Body of pancreas (tissue), 4 donors: ENCODE results near the gene DYTN. TPM values are rescaled to one million over a fixed set of nuclear protein-coding genes. Genes with fewer than 3 reads are reported as not detected.

Experiments used
- ATAC-seq: fragments of 150-250 bp; one replicate; pipeline ENCODE4 v1.9.1; 2016
- DNase-seq, 4 donors: peaks; one replicate each; pipeline ENCODE4 v3.0.0-alpha.2; 2019
- H3K27ac ChIP-seq, 4 donors: fragments of 200-600 bp; sonication (generic); 1 replicate in 3 of 4; 2 replicates in 1 of 4; pipeline versions ENCODE4 v1.5.1 to v1.6.1; 2016 to 2019; ENCODE audit warnings: mild to moderate bottlenecking in 1 of 4, mixed read lengths in 1 of 4, moderate library complexity in 1 of 4
- H3K27me3 ChIP-seq, 2 donors: fragments of 200-600 bp; sonication (generic); one replicate each; pipeline ENCODE4 v1.6.0; 2016; ENCODE audit warnings: mild to moderate bottlenecking in 1 of 2
- H3K36me3 ChIP-seq, 2 donors: fragments of 200-600 bp; sonication (generic); replicated peaks in 1 of 2; 2 replicates each; pipeline ENCODE4 v1.5.1; 2016; ENCODE audit warnings: low read depth in 2 of 2; ENCODE audit not compliant: insufficient read depth in 1 of 2
- H3K4me1 ChIP-seq: fragments of 200-600 bp; sonication (generic); one replicate; pipeline ENCODE4 v1.6.0; 2016
- H3K4me3 ChIP-seq, 2 donors: fragments of 200-600 bp; sonication (generic); 1 replicate in 1 of 2; 2 replicates in 1 of 2; pipeline ENCODE4 v1.5.1; 2016 to 2019
- H3K9me3 ChIP-seq, 3 donors: fragments of 200-600 bp; sonication (generic); 1 replicate in 2 of 3; 2 replicates in 1 of 3; pipeline ENCODE4 v1.5.1; 2016
- POLR2A ChIP-seq, 3 donors: fragments of 450-650 bp; IDR thresholded peaks; one replicate each; pipeline ENCODE4 v1.6.1; 2016; ENCODE audit warnings: antibody characterized with exemption in 3 of 3, mild to moderate bottlenecking in 2 of 3
- WGBS, 2 donors: methylation state at CpG; one replicate each; pipeline ENCODE4 v1.1.5; 2017; 5-methylcytosine and 5-hydroxymethylcytosine counted together
- intact Hi-C: fragments of 100-400 bp; cut with DNase I; formaldehyde crosslinking; loops from one replicate; pipeline ENCODE4 v1.15.1; 2023
- total RNA-seq, 2 donors: library from RNA; depleted of rRNA; stranded (reverse); fragments of >200 nt; gene quantifications; one replicate each; pipeline ENCODE4 v1.1.0, GENCODE V29; 2016
- TF ChIP-seq, protein P1 (sequence below), 7 experiments: fragments of 450-650 bp in 4 of 7; fragments of 200-600 bp in 3 of 7; sonication (generic) in 3 of 7; IDR thresholded peaks; one replicate each; pipeline ENCODE4 v1.5.1; 2016 to 2019; ENCODE audit warnings: antibody characterized with exemption in 7 of 7

DYTN gene
- total RNA-seq, 2 donors from 2014 or later = not detected

DNA sequence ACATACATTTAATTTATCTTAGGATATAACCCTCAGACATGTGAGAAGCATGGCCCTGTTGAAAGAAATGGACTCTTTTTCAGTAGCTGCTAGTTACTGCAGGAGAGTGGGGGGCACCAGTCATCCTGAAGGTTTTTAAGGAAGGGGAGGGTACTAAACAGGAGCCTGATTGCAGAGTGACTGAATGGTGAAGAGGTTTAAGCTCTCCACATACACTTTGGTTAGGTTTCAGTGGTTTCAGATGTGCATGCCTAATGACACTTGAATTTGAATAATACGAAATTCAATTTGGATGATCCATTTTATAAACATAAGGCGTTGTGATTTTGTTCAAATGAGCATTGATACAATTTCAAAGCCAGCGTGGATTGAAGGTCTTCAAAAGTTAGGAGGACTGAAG is 86.9 kb downstream of the DYTN start:
- Histone ChIP-seq H3K27ac (no peak overlapping the region), H3K4me1 (peaks cover 5% of the 10 kb centered on the region), H3K36me3 (no peaks in the 10 kb centered on the region), H3K4me3 (no peak overlapping the region), H3K9me3 (no peaks in the 10 kb centered on the region), H3K27me3 (no peaks in the 10 kb centered on the region)
- intact Hi-C loops = no loop called here
- no peak for DNase-seq
- ATAC-seq = no peak
- 41 to 71% methylated on average over 3 of the region's 3 CpGs for WGBS, 2 donors
- TF ChIP-seq, protein P1, sequence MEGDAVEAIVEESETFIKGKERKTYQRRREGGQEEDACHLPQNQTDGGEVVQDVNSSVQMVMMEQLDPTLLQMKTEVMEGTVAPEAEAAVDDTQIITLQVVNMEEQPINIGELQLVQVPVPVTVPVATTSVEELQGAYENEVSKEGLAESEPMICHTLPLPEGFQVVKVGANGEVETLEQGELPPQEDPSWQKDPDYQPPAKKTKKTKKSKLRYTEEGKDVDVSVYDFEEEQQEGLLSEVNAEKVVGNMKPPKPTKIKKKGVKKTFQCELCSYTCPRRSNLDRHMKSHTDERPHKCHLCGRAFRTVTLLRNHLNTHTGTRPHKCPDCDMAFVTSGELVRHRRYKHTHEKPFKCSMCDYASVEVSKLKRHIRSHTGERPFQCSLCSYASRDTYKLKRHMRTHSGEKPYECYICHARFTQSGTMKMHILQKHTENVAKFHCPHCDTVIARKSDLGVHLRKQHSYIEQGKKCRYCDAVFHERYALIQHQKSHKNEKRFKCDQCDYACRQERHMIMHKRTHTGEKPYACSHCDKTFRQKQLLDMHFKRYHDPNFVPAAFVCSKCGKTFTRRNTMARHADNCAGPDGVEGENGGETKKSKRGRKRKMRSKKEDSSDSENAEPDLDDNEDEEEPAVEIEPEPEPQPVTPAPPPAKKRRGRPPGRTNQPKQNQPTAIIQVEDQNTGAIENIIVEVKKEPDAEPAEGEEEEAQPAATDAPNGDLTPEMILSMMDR (IDR thresholded peaks at IDR 0.05) = no peak
- TF ChIP-seq POLR2A (IDR thresholded peaks at IDR 0.05) = no peak

DNA sequence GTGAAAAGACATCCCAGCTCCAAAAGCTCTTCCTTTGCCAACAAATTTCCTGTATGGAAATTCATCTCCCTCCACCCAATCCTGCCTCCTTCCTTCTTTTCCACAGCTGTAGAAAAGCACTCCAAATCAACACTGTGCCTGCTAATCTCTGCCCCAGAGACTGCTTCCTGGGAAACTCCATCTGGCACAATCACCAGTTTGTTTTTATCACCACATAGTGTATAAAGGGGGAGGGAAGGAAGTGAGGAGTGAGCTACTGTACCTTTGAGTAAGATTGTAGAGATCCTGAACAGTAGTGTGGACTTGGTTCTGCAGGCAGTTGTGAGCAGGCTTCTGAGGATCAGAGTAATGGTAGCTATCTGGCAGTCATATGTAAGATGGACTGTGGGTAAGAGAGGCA is 90.6 kb downstream of the DYTN start:
- intact Hi-C loops = no loop called here
- H3K9me3 ChIP-seq = no peaks in the 10 kb centered on the region
- DNase-seq = peak in 2 of 4 donors; percentile 7 to 17
- H3K27ac ChIP-seq = no peak overlapping the region
- H3K4me3 ChIP-seq = no peak overlapping the region
- H3K36me3 ChIP-seq = no peaks in the 10 kb centered on the region
- no peaks in the 10 kb centered on the region for H3K27me3 ChIP-seq
- ATAC-seq = peak; percentile 47
- H3K4me1 ChIP-seq = peaks cover 5% of the 10 kb centered on the region
- TF ChIP-seq, protein P1 (IDR thresholded peaks at IDR 0.05) = no peak
- no peak for TF ChIP-seq POLR2A (IDR thresholded peaks at IDR 0.05)

DNA sequence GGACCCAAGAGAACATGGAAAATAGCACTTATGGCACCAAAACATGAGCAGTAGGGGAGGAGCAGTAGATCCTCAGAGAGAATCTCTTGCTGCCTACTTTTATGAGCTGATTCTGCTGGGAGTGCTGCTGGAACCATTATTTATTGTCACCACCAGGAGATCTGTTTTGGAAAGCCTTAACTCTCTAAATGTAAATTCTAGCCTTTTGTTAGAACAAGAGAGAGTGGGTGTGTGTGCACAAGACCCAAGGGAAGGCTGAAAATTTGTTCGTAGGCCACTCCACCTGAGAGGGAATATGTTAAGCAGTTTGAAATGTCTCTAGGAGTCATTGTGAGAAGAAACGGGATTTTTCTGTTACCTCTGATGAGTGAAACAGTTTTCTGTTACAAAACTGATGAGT is 92.1 kb downstream of the DYTN start:
- H3K9me3 ChIP-seq = no peaks in the 10 kb centered on the region
- WGBS, 2 donors = 81 to 86% methylated on average over 2 of the region's 2 CpGs
- no peak overlapping the region for H3K4me3 ChIP-seq
- DNase-seq (no peak), ATAC-seq (no peak)
- no peak overlapping the region for H3K27ac ChIP-seq
- H3K4me1 ChIP-seq = peaks cover 5% of the 10 kb centered on the region
- TF ChIP-seq, protein P1 (IDR thresholded peaks at IDR 0.05) = no peak
- no peak for TF ChIP-seq POLR2A (IDR thresholded peaks at IDR 0.05)
- H3K27me3 ChIP-seq = no peaks in the 10 kb centered on the region
- intact Hi-C loops = no loop called here
- H3K36me3 ChIP-seq = no peaks in the 10 kb centered on the region

DNA sequence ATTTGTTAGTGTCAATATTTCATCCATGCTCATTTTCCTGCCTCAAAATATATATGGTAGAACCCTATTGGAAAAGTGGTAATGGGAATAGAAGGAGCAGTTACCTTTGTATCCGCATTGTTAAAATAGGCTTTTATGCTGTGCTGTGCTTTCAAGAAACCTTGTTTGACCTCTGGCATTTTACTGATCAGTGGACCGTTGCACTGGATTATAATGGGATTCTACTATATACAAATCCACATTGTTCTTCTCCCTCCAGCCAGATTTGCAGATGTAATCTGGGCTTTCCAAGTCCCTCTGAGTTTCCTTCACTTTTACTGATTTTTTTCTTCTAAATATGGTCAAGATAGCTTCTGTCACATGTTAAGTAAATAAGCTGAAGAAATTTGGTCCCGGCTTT is 99.2 kb downstream of the DYTN start:
- Histone ChIP-seq H3K4me3 (no peak overlapping the region), H3K9me3 (no peaks in the 10 kb centered on the region), H3K27me3 (no peaks in the 10 kb centered on the region), H3K27ac (no peak overlapping the region), H3K36me3 (no peaks in the 10 kb centered on the region), H3K4me1 (no peaks in the 10 kb centered on the region)
- WGBS, 2 donors = 72 to 77% methylated on average over 3 of the region's 3 CpGs
- DNase-seq (no peak), ATAC-seq (no peak)
- no peak for TF ChIP-seq POLR2A (IDR thresholded peaks at IDR 0.05)
- TF ChIP-seq, protein P1 (IDR thresholded peaks at IDR 0.05) = no peak
- intact Hi-C loops = no loop called here

DNA sequence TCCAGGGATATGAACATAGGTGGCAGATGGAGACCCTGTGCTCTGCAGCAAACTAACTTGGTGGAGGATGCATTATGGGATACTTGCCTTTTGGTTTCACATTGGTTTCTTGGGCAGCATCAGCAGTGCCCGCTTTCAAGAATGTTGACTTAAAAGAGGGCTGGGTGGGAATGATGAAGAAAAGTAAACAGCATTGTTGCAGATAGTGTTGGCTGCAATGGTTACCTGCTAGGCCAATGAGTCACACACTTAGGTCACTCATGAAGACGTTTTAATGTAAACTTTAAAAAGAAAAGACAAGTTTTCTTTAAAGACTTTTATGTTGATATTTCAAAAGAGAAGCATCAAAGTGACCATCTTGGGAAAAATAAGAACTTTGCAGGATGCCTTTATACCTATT is 102.0 kb downstream of the DYTN start:
- ATAC-seq = no peak
- Histone ChIP-seq H3K36me3 (no peaks in the 10 kb centered on the region), H3K9me3 (no peaks in the 10 kb centered on the region), H3K27me3 (no peaks in the 10 kb centered on the region), H3K27ac (no peak overlapping the region), H3K4me1 (no peaks in the 10 kb centered on the region), H3K4me3 (no peak overlapping the region)
- TF ChIP-seq, protein P1 (IDR thresholded peaks at IDR 0.05) = no peak
- no peak for TF ChIP-seq POLR2A (IDR thresholded peaks at IDR 0.05)
- DNase-seq = no peak
- 38 to 39% methylated on average over 2 of the region's 2 CpGs for WGBS, 2 donors
- intact Hi-C loops = no loop called here
